Loucy (cell line): Measurements from ENCODE around the gene GPHN.

Experiments
- H2AFZ ChIP-seq: fragments of 200-600 bp; sonication (generic); 2 replicates; pipeline ENCODE4 v1.6.0; 2016; ENCODE audit warnings: antibody characterized with exemption, mild to moderate bottlenecking, low read length, moderate library complexity
- H3F3A ChIP-seq: fragments of 200-600 bp; 2 replicates; pipeline ENCODE4 v1.6.0; 2016; ENCODE audit warnings: antibody characterized with exemption, low read depth, mild to moderate bottlenecking
- H3K27me3 ChIP-seq: fragments of 200-600 bp; sonication (generic); 2 replicates; pipeline ENCODE4 v1.6.1; 2014; ENCODE audit warnings: low read length, mild to moderate bottlenecking; ENCODE audit not compliant: insufficient read depth, poor library complexity, severe bottlenecking
- H3K36me3 ChIP-seq: fragments of 200-600 bp; sonication (generic); 2 replicates; pipeline ENCODE4 v1.6.1; 2016; ENCODE audit warnings: low read length; ENCODE audit not compliant: insufficient read depth
- H3K4me1 ChIP-seq: fragments of 200-600 bp; sonication (generic); 2 replicates; pipeline ENCODE4 v1.5.1; 2014; ENCODE audit warnings: low read length, mild to moderate bottlenecking; ENCODE audit not compliant: insufficient read depth, poor library complexity, severe bottlenecking
- H3K4me2 ChIP-seq: fragments of 200-600 bp; sonication (generic); 2 replicates; pipeline ENCODE4 v1.6.0; 2014; ENCODE audit warnings: antibody characterized with exemption, low read length, low read depth, mild to moderate bottlenecking; ENCODE audit not compliant: poor library complexity, severe bottlenecking
- H3K4me3 ChIP-seq: fragments of 200-600 bp; sonication (generic); 2 replicates; pipeline ENCODE4 v1.5.1; 2014; ENCODE audit warnings: low read length, mild to moderate bottlenecking, mixed read lengths; ENCODE audit not compliant: poor library complexity, severe bottlenecking
- H3K79me2 ChIP-seq: fragments of 200-600 bp; sonication (generic); 2 replicates; pipeline ENCODE4 v1.6.1; 2014; ENCODE audit warnings: low read length; ENCODE audit not compliant: insufficient read depth
- H3K9ac ChIP-seq: fragments of 200-600 bp; sonication (generic); 2 replicates; pipeline ENCODE4 v1.6.0; 2014; ENCODE audit warnings: mild to moderate bottlenecking, low read depth, low read length, moderate library complexity; ENCODE audit not compliant: poor library complexity, severe bottlenecking
- H3K9me2 ChIP-seq: fragments of 200-600 bp; sonication (generic); replicated peaks from 2 replicates; pipeline ENCODE4 v1.6.1; 2016; ENCODE audit warnings: low read depth, low read length, mixed read lengths
- H3K9me3 ChIP-seq: fragments of 200-600 bp; sonication (generic); 2 replicates; pipeline ENCODE4 v1.6.1; 2014; ENCODE audit warnings: mild to moderate bottlenecking, antibody characterized with exemption, low read length, low read depth; ENCODE audit not compliant: insufficient read depth
- H4K20me1 ChIP-seq: fragments of 200-600 bp; sonication (generic); 2 replicates; pipeline ENCODE4 v1.6.0; 2014; ENCODE audit warnings: antibody characterized with exemption, low read length, mild to moderate bottlenecking; ENCODE audit not compliant: insufficient read depth, poor library complexity, severe bottlenecking
- CTCF ChIP-seq: fragments of 200-600 bp; sonication (generic); conservative IDR thresholded peaks from 2 replicates; pipeline ENCODE4 v1.5.1; 2014; ENCODE audit warnings: mild to moderate bottlenecking, antibody characterized with exemption, low read length
- EZH2phosphoT487 ChIP-seq: fragments of 200-600 bp; IDR thresholded peaks from 2 replicates; pipeline ENCODE4 v1.6.1; 2018; ENCODE audit warnings: antibody characterized with exemption, mild to moderate bottlenecking, moderate library complexity, borderline replicate concordance

The GPHN gene

GRCh38 chr14:66514213-66514612 lies 6.3 kb downstream of the GPHN start:
- Histone ChIP-seq H3K36me3 (no peaks in the 10 kb centered on the region), H3K27me3 (no peaks in the 10 kb centered on the region), H3K4me1 (peaks cover 39% of the 10 kb centered on the region), H3K4me2 (peak overlapping the region; percentile 88), H4K20me1 (peaks cover 54% of the 10 kb centered on the region), H3K9me2 (no peaks in the 10 kb centered on the region), H2AFZ (no peak overlapping the region), H3K4me3 (no peak overlapping the region), H3F3A (no peaks in the 10 kb centered on the region), H3K9ac (no peak overlapping the region), H3K79me2 (peaks cover 64% of the 10 kb centered on the region), H3K9me3 (no peaks in the 10 kb centered on the region; the same call in 1 of the 2 replicates)
- TF ChIP-seq CTCF, result no peak
- TF ChIP-seq EZH2phosphoT487, result no peak

- H3K9ac ChIP-seq, result no peak overlapping the region
- H3K4me3 ChIP-seq, result no peak overlapping the region
- no peaks in the 10 kb centered on the region for H3K27me3 ChIP-seq
- peaks cover 23% of the 10 kb centered on the region; the same call in 1 of the 2 replicates for H3K79me2 ChIP-seq
- H3K4me1 ChIP-seq, result no peaks in the 10 kb centered on the region
- TF ChIP-seq CTCF (no peak), EZH2phosphoT487 (no peak)
- no peaks in the 10 kb centered on the region for H4K20me1 ChIP-seq
- H3K9me2 ChIP-seq, result no peaks in the 10 kb centered on the region
- H2AFZ ChIP-seq, result no peak overlapping the region
- H3K4me2 ChIP-seq, result no peak overlapping the region
- H3K36me3 ChIP-seq, result no peaks in the 10 kb centered on the region
- H3K9me3 ChIP-seq, result no peaks in the 10 kb centered on the region
- H3F3A ChIP-seq, result no peaks in the 10 kb centered on the region
Measured at GRCh38 chr14:66530526-66530925, 22.6 kb downstream of the GPHN start.

GRCh38 chr14:66539034-66539433 lies 31.1 kb downstream of the GPHN start:
- no peaks in the 10 kb centered on the region for H3K9me2 ChIP-seq
- no peaks in the 10 kb centered on the region for H3K4me1 ChIP-seq
- H2AFZ ChIP-seq, result no peak overlapping the region
- no peak overlapping the region for H3K4me3 ChIP-seq
- H3F3A ChIP-seq, result no peaks in the 10 kb centered on the region
- peaks cover 25% of the 10 kb centered on the region; the same call in 1 of the 2 replicates for H3K79me2 ChIP-seq
- no peak overlapping the region for H3K9ac ChIP-seq
- no peaks in the 10 kb centered on the region for H3K9me3 ChIP-seq
- H3K27me3 ChIP-seq, result no peaks in the 10 kb centered on the region
- no peaks in the 10 kb centered on the region for H3K36me3 ChIP-seq
- TF ChIP-seq CTCF (no peak), EZH2phosphoT487 (no peak)
- H4K20me1 ChIP-seq, result peaks cover 6% of the 10 kb centered on the region
- no peak overlapping the region for H3K4me2 ChIP-seq
